ENCODE results near the gene RCAN1.
"Not testable (repeated sequence)": the region's sequence is repeated elsewhere in the genome, so short reads cannot be mapped to it uniquely, and the experiment has no call there.

RCAN1 gene

GRCh38 chr21:34621434-34622350, 6.8 kb upstream of the RCAN1 start:
- no peak for DNase-seq

- no peak for DNase-seq
Measured at GRCh38 chr21:34619841-34620665, 5.1 kb upstream of the RCAN1 start.

- no peak for DNase-seq
Measured at GRCh38 chr21:34618941-34619340, 4.0 kb upstream of the RCAN1 start.

GRCh38 chr21:34617753-34618339, 2.9 kb upstream of the RCAN1 start:
- DNase-seq: no peak

GRCh38 chr21:34615487-34615814, 538 bp upstream of the RCAN1 start:
- DNase-seq: no peak

- DNase-seq: no peak
Measured at GRCh38 chr21:34613679-34614627, 960 bp downstream of the RCAN1 start.

- DNase-seq: no peak
Measured at GRCh38 chr21:34612557-34612956, 2.4 kb downstream of the RCAN1 start.

GRCh38 chr21:34612056-34612455, 2.9 kb downstream of the RCAN1 start:
- DNase-seq: no peak

- DNase-seq: no peak
Measured at GRCh38 chr21:34611528-34611927, 3.4 kb downstream of the RCAN1 start.

GRCh38 chr21:34609933-34610549, 4.9 kb downstream of the RCAN1 start:
- no peak for DNase-seq

GRCh38 chr21:34609244-34609932, 5.5 kb downstream of the RCAN1 start:
- DNase-seq: no peak

GRCh38 chr21:34607376-34607775, 7.5 kb downstream of the RCAN1 start:
- DNase-seq: not testable (repeated sequence)

GRCh38 chr21:34606621-34607020, 8.3 kb downstream of the RCAN1 start:
- no peak for DNase-seq

- DNase-seq: no peak
Measured at GRCh38 chr21:34606051-34606450, 8.9 kb downstream of the RCAN1 start.

- DNase-seq: not testable (repeated sequence)
Measured at GRCh38 chr21:34604956-34605355, 10.0 kb downstream of the RCAN1 start.

GRCh38 chr21:34604556-34604955, 10.4 kb downstream of the RCAN1 start:
- no peak for DNase-seq

GRCh38 chr21:34603710-34604057, 11.2 kb downstream of the RCAN1 start:
- no peak for DNase-seq

- DNase-seq: peak; percentile 90
Measured at GRCh38 chr21:34603002-34603709, 11.8 kb downstream of the RCAN1 start.

- DNase-seq: no peak
Measured at GRCh38 chr21:34602061-34602460, 12.9 kb downstream of the RCAN1 start.

GRCh38 chr21:34599534-34600101, 15.3 kb downstream of the RCAN1 start:
- no peak for DNase-seq
